Activated CD8-positive, alpha-beta memory T cell treated with anti-CD3 and anti-CD28 coated beads for 36 hours (primary cell): ENCODE results near the gene PCDHGA12. TPM values are rescaled to one million over a fixed set of nuclear protein-coding genes. Genes with fewer than 3 reads are reported as not detected.

Source experiments
- total RNA-seq, 2 experiments: library from RNA; stranded (reverse); gene quantifications; one replicate each; pipeline ENCODE4 v1.2.3, GENCODE V29; 2021

Gene PCDHGA12
- total RNA-seq, 2 experiments from 2014 or later: 0.08 to 0.10 TPM

Other genes with a start within 250 kb of the PCDHGA12 start
- not detected for gene PCDHB16, start 248.1 kb upstream of the PCDHGA12 start, total RNA-seq
- not detected for gene PCDHB9, start 243.3 kb upstream of the PCDHGA12 start, total RNA-seq
- not detected for gene PCDHB10, start 238.2 kb upstream of the PCDHGA12 start, total RNA-seq
- gene PCDHB11, start 230.9 kb upstream of the PCDHGA12 start, total RNA-seq: not detected
- gene PCDHB12, start 221.8 kb upstream of the PCDHGA12 start, total RNA-seq: not detected
- not detected for gene PCDHB13, start 216.6 kb upstream of the PCDHGA12 start, total RNA-seq
- gene PCDHB14, start 207.2 kb upstream of the PCDHGA12 start, total RNA-seq: not detected
- not detected for gene PCDHB15, start 185.1 kb upstream of the PCDHGA12 start, total RNA-seq
- gene SLC25A2, start 126.5 kb upstream of the PCDHGA12 start, total RNA-seq: under 1 TPM; 0.19 to 0.21 TPM
- gene TAF7, start 109.7 kb upstream of the PCDHGA12 start, total RNA-seq: 10 to 100 TPM; 57.1 to 58.0 TPM
- gene PCDHGA1, start 100.0 kb upstream of the PCDHGA12 start, total RNA-seq: under 1 TPM; 0.04 to 0.06 TPM
- under 1 TPM in 1 of 2 experiments, not detected in 1; 0.04 TPM for gene PCDHGA2, start 91.7 kb upstream of the PCDHGA12 start, total RNA-seq
- gene PCDHGA3, start 86.7 kb upstream of the PCDHGA12 start, total RNA-seq: not detected
- not detected for gene PCDHGB1, start 80.4 kb upstream of the PCDHGA12 start, total RNA-seq
- gene PCDHGA4, start 75.5 kb upstream of the PCDHGA12 start, total RNA-seq: under 1 TPM in 1 of 2 experiments, not detected in 1; 0.15 TPM
- gene PCDHGB2, start 70.5 kb upstream of the PCDHGA12 start, total RNA-seq: under 1 TPM; 0.23 to 0.25 TPM
- under 1 TPM; 0.06 to 0.13 TPM for gene PCDHGA5, start 66.3 kb upstream of the PCDHGA12 start, total RNA-seq
- gene PCDHGB3, start 60.3 kb upstream of the PCDHGA12 start, total RNA-seq: under 1 TPM; 0.17 to 0.19 TPM
- under 1 TPM; 0.06 to 0.13 TPM for gene PCDHGA6, start 56.6 kb upstream of the PCDHGA12 start, total RNA-seq
- under 1 TPM in 1 of 2 experiments, not detected in 1; 0.06 TPM for gene PCDHGA7, start 47.8 kb upstream of the PCDHGA12 start, total RNA-seq
- gene PCDHGB4, start 42.8 kb upstream of the PCDHGA12 start, total RNA-seq: under 1 TPM; 0.04 to 0.06 TPM
- gene PCDHGA8, start 37.9 kb upstream of the PCDHGA12 start, total RNA-seq: not detected
- under 1 TPM; 0.15 to 0.19 TPM for gene PCDHGB5, start 32.6 kb upstream of the PCDHGA12 start, total RNA-seq
- gene PCDHGA9, start 27.7 kb upstream of the PCDHGA12 start, total RNA-seq: not detected
- gene PCDHGB6, start 22.5 kb upstream of the PCDHGA12 start, total RNA-seq: under 1 TPM; 0.04 to 0.06 TPM
- under 1 TPM; 0.08 to 0.11 TPM for gene PCDHGA10, start 17.5 kb upstream of the PCDHGA12 start, total RNA-seq
- gene PCDHGB7, start 12.8 kb upstream of the PCDHGA12 start, total RNA-seq: not detected
- not detected for gene PCDHGA11, start 9.5 kb upstream of the PCDHGA12 start, total RNA-seq
- gene PCDHGC3, start 45.5 kb downstream of the PCDHGA12 start, total RNA-seq: under 1 TPM in 1 of 2 experiments, not detected in 1; 0.13 TPM
- not detected for gene PCDHGC4, start 54.5 kb downstream of the PCDHGA12 start, total RNA-seq
- gene PCDHGC5, start 58.6 kb downstream of the PCDHGA12 start, total RNA-seq: not detected
- 100 to 1,000 TPM; 213 to 218 TPM for gene DIAPH1, start 188.5 kb downstream of the PCDHGA12 start, total RNA-seq
- gene HDAC3, start 206.3 kb downstream of the PCDHGA12 start, total RNA-seq: 10 to 100 TPM; 86.3 to 92.9 TPM
- 10 to 100 TPM; 32.4 to 35.2 TPM for gene RELL2, start 206.5 kb downstream of the PCDHGA12 start, total RNA-seq
- gene FCHSD1, start 220.9 kb downstream of the PCDHGA12 start, total RNA-seq: 10 to 100 TPM; 25.4 to 28.3 TPM